Left lung (tissue), 10 donors: ENCODE results near the gene PFAS. TPM values are rescaled to one million over a fixed set of nuclear protein-coding genes. Genes with fewer than 3 reads are reported as not detected.

Experiments used
- ATAC-seq: fragments of 200-7000 bp; cut with Tn5 transposase; one replicate; pipeline ENCODE4 v1.9.1; 2020; ENCODE audit warnings: moderate library complexity
- DNase-seq, 4 donors: peaks; one replicate each; pipeline ENCODE4 v3.0.0-alpha.2; 2013 to 2020
- H3K27ac ChIP-seq, 2 donors: fragments of 200-600 bp; sonication (generic) in 1 of 2; one replicate each; pipeline versions ENCODE4 v1.5.0 to v1.8.0; 2020 to 2021
- H3K27me3 ChIP-seq, 2 donors: fragments of 200-600 bp; sonication (generic) in 1 of 2; one replicate each; pipeline versions ENCODE4 v1.5.0 to v1.8.0; 2020 to 2021
- H3K36me3 ChIP-seq, 2 donors: fragments of 200-600 bp; sonication (generic) in 1 of 2; one replicate each; pipeline versions ENCODE4 v1.5.0 to v1.8.0; 2020 to 2021
- H3K4me1 ChIP-seq, 2 donors: fragments of 200-600 bp; one replicate each; pipeline ENCODE4 v1.8.0; 2021
- H3K4me3 ChIP-seq, 2 donors: fragments of 200-600 bp; sonication (generic) in 1 of 2; one replicate each; pipeline versions ENCODE4 v1.5.0 to v1.8.0; 2020 to 2021; ENCODE audit warnings: mild to moderate bottlenecking in 1 of 2
- H3K9me3 ChIP-seq, 2 donors: fragments of 200-600 bp; sonication (generic) in 1 of 2; one replicate each; pipeline versions ENCODE4 v1.5.0 to v1.8.0; 2020 to 2021
- intact Hi-C, 2 donors: fragments of 100-400 bp; cut with DNase I; formaldehyde crosslinking; loops; one replicate each; pipeline versions ENCODE4 v1.11.2 to v1.14.2; 2022
- polyA plus RNA-seq, 6 donors: library from polyadenylated mRNA; unstranded; fragments of 120-200 nt; gene quantifications; one replicate each; pipeline ENCODE4 v1.2.1, GENCODE V29; 2013; ENCODE audit not compliant: insufficient read length in 6 of 6
- total RNA-seq, 2 donors: library from RNA; stranded (reverse); fragmentation: NEBNext Ultra II Directional; extraction: Animal tissue kit (Norgen Biotek cat#: 25700); gene quantifications; one replicate each; pipeline ENCODE4 v1.2.1, GENCODE V29; 2021
- TF ChIP-seq, protein P1 (sequence below), 2 donors: fragments of 200-600 bp; sonication (generic) in 1 of 2; IDR thresholded peaks; one replicate each; pipeline versions ENCODE4 v1.5.0 to v1.8.0; 2021; ENCODE audit warnings: antibody characterized with exemption in 2 of 2
- donor health status: DM: no; HTN: yes; CAD: no.
- donor health status: DM: no; HTN: no; CAD: no.

Gene PFAS
- total and polyA plus RNA-seq, 8 donors, result 25.9 to 51.0 (median 41.7) TPM

DNA sequence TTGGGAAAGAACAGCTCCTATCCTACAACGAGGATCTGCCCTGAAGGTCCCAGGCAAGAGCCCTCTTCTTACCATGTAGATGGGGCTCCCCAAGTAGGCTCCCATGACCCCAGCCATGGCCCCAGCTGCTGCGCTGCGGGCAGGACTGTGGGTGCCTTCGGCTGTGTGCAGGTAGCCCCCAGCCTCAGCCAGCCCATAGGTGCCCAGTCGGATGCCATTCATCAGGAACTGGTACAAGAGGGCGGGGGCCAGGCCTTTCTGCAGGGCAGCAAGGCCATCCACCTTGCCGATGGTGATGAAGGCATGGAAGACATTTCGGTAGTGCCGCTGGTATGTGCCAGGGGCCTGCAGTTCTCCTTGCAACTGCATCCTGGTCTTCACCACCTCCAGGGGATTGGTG is 45.3 kb downstream of the PFAS start:
- no peaks in the 10 kb centered on the region for H3K36me3 ChIP-seq
- ATAC-seq, result no peak
- no peak overlapping the region for H3K27ac ChIP-seq
- DNase-seq, result no peak
- peaks cover 6 to 40% of the 10 kb centered on the region in 2 donors for H3K4me1 ChIP-seq
- H3K9me3 ChIP-seq, result no peaks in the 10 kb centered on the region
- H3K4me3 ChIP-seq, result peak overlapping the region in 1 of 2 donors; percentile 80
- TF ChIP-seq, protein P1, sequence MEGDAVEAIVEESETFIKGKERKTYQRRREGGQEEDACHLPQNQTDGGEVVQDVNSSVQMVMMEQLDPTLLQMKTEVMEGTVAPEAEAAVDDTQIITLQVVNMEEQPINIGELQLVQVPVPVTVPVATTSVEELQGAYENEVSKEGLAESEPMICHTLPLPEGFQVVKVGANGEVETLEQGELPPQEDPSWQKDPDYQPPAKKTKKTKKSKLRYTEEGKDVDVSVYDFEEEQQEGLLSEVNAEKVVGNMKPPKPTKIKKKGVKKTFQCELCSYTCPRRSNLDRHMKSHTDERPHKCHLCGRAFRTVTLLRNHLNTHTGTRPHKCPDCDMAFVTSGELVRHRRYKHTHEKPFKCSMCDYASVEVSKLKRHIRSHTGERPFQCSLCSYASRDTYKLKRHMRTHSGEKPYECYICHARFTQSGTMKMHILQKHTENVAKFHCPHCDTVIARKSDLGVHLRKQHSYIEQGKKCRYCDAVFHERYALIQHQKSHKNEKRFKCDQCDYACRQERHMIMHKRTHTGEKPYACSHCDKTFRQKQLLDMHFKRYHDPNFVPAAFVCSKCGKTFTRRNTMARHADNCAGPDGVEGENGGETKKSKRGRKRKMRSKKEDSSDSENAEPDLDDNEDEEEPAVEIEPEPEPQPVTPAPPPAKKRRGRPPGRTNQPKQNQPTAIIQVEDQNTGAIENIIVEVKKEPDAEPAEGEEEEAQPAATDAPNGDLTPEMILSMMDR (IDR thresholded peaks at IDR 0.05), result no peak
- H3K27me3 ChIP-seq, result no peaks in the 10 kb centered on the region
- intact Hi-C loops, result no loop called here

DNA sequence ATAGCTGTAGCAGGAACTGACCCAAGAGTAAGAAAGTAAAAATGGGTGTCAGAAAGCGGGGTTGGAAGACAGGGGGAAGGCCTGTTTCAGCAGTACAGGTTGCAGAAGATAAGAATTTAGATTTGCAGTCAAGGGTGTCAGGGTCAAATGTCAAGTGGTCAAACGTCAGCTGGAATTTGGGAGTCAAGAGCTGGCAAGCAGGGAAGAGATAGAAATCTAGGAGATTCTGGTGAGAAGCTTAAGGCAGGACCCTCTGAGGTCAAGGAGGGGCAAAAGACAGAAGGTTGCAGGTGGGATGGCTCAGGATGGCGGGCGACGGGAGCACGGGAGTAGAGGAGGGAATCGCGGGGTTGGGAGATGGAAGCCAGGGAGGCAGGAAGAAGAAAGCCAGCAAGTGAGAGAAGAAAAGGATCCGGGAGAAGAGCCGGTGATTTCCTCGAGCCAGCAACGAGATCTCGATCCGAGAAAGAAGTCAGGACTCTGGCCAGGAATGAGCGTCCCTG is 45.8 kb downstream of the PFAS start:
- ATAC-seq (peak; percentile 12), DNase-seq (no peak)
- Histone ChIP-seq H3K4me1 (peaks cover 6 to 35% of the 10 kb centered on the region in 2 donors), H3K9me3 (no peaks in the 10 kb centered on the region), H3K27ac (peak overlapping the region; percentile 90 to 97), H3K36me3 (no peaks in the 10 kb centered on the region), H3K4me3 (peak overlapping the region; percentile 71 to 80), H3K27me3 (no peaks in the 10 kb centered on the region)
- intact Hi-C loops, result no loop called here
- TF ChIP-seq, protein P1 (IDR thresholded peaks at IDR 0.05), result no peak

DNA sequence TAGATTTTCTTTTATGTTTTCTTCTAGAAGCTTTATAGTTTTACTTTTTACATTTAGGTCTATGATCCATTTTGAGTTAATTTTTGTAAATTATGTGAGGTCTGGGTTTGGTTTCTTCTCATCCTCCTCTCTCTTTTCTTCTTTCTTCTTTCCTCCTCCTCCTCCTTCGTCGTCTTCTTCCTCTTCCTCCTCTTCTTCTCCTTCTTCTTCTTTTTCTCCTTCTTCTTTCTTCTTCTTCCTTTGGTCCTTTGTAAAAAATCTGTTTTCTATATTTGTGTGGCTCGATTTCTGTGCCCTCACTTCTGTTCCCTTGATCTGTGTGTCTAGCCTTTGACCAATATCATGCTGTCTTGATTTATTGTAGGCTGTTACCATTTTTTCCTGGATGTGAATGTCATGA is 51.1 kb downstream of the PFAS start:
- no peaks in the 10 kb centered on the region for H3K9me3 ChIP-seq
- no peak overlapping the region for H3K4me3 ChIP-seq
- intact Hi-C loops, result loop anchor here in 1 of 2 donors (10.0 kb wide), 1 partner anchor 205 kb away; no protein-coding TSS in a partner anchor
- TF ChIP-seq, protein P1 (IDR thresholded peaks at IDR 0.05), result no peak
- H3K27ac ChIP-seq, result no peak overlapping the region
- DNase-seq (no peak), ATAC-seq (no peak)
- peaks cover 0 to 11% of the 10 kb centered on the region in 2 donors for H3K4me1 ChIP-seq
- no peaks in the 10 kb centered on the region for H3K27me3 ChIP-seq
- H3K36me3 ChIP-seq, result no peaks in the 10 kb centered on the region

- peak; percentile 45 to 89 (median 68) for DNase-seq
- H3K27ac ChIP-seq, result no peak overlapping the region
Observed at GRCh38 chr17:8300627-8301242, 51.6 kb downstream of the PFAS start.

GRCh38 chr17:8310601-8311123 is 61.6 kb downstream of the PFAS start:
- intact Hi-C loops, result no loop called here
- DNase-seq, result no peak
- peak; percentile 44 for ATAC-seq
- Histone ChIP-seq H3K27me3 (peaks cover 9 to 54% of the 10 kb centered on the region in 2 donors), H3K4me3 (peak overlapping the region; percentile 16 to 38), H3K27ac (peak overlapping the region; percentile 39 to 70), H3K9me3 (no peaks in the 10 kb centered on the region), H3K36me3 (no peaks in the 10 kb centered on the region), H3K4me1 (no peaks in the 10 kb centered on the region)
- TF ChIP-seq, protein P1 (IDR thresholded peaks at IDR 0.05), result no peak

More at GRCh38 chr17:8300627-8301242, 51.6 kb downstream of the PFAS start:
- Histone ChIP-seq H3K9me3 (no peaks in the 10 kb centered on the region), H3K4me3 (no peak overlapping the region), H3K36me3 (no peaks in the 10 kb centered on the region), H3K4me1 (peaks cover 0 to 11% of the 10 kb centered on the region in 2 donors), H3K27me3 (no peaks in the 10 kb centered on the region)
- TF ChIP-seq, protein P1 (IDR thresholded peaks at IDR 0.05), result peak; percentile 77 to 86
- intact Hi-C loops, result loop anchor here in 1 of 2 donors (10.0 kb wide), 1 partner anchor 206 kb away; no protein-coding TSS in a partner anchor
- peak; percentile 97 for ATAC-seq
